Esophagus squamous epithelium (tissue), 4 donors: ENCODE measurements around the gene LGALS8.

Experiments used
- POLR2A ChIP-seq, 4 donors: fragments of 450-650 bp; IDR thresholded peaks; one replicate each; pipeline ENCODE4 v1.6.1; 2017; ENCODE audit warnings: antibody characterized with exemption in 4 of 4, mild to moderate bottlenecking in 4 of 4, moderate library complexity in 3 of 4
- TF ChIP-seq, protein P1 (sequence below), 6 experiments: fragments of 450-650 bp in 4 of 6; fragments of 200-600 bp in 2 of 6; sonication (generic) in 2 of 6; IDR thresholded peaks; one replicate each; pipeline ENCODE4 v1.5.1; 2016 to 2019; ENCODE audit warnings: antibody characterized with exemption in 6 of 6, mild to moderate bottlenecking in 4 of 6, moderate library complexity in 4 of 6

DNA sequence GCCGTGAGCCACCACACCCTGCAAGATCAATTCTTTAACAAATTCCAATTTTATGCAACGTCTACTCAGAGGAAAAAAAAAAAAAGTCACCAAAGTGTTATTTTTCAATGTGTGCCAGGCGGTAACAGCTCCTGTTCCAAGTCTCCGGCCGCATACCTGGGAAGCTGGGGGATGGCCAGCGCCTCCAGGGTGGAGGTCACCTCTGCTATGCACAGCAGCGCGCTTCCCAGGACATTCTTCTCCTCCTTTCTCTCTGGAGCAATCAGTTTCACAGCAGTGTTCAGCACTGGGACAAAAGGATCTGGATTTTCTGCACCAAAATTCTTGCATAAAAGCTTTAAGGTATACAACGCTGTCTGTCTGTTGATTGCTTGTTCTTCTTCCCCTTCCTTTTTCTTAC lies 34.3 kb downstream of the LGALS8 start:
- TF ChIP-seq, protein P1, sequence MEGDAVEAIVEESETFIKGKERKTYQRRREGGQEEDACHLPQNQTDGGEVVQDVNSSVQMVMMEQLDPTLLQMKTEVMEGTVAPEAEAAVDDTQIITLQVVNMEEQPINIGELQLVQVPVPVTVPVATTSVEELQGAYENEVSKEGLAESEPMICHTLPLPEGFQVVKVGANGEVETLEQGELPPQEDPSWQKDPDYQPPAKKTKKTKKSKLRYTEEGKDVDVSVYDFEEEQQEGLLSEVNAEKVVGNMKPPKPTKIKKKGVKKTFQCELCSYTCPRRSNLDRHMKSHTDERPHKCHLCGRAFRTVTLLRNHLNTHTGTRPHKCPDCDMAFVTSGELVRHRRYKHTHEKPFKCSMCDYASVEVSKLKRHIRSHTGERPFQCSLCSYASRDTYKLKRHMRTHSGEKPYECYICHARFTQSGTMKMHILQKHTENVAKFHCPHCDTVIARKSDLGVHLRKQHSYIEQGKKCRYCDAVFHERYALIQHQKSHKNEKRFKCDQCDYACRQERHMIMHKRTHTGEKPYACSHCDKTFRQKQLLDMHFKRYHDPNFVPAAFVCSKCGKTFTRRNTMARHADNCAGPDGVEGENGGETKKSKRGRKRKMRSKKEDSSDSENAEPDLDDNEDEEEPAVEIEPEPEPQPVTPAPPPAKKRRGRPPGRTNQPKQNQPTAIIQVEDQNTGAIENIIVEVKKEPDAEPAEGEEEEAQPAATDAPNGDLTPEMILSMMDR (IDR thresholded peaks at IDR 0.05): no peak
- no peak for TF ChIP-seq POLR2A (IDR thresholded peaks at IDR 0.05)
